Liver (tissue), 9 donors: Measurements from ENCODE around the gene MAP3K19. TPM values are rescaled to one million over a fixed set of nuclear protein-coding genes. Genes with fewer than 3 reads are reported as not detected.

Experiments
- DNase-seq: peaks from one replicate; pipeline ENCODE4 v3.0.0-alpha.2; 2017; ENCODE audit warnings: low spot score
- H3K27ac ChIP-seq, 2 donors: one replicate each; pipeline ENCODE4 v1.7.0; 2013; ENCODE audit warnings: inconsistent platforms in 2 of 2, low read length in 2 of 2, control low read depth in 1 of 2, low read depth in 1 of 2, mild to moderate bottlenecking in 1 of 2
- H3K27me3 ChIP-seq, 4 donors: one replicate each; pipeline versions ENCODE4 v1.6.1 to v1.7.0; 2013; ENCODE audit warnings: low read length in 3 of 4, inconsistent platforms in 1 of 4, mild to moderate bottlenecking in 1 of 4, moderate library complexity in 1 of 4; ENCODE audit not compliant: control insufficient read depth in 4 of 4, insufficient read depth in 4 of 4
- H3K36me3 ChIP-seq, 4 donors: one replicate each; pipeline versions ENCODE4 v1.6.1 to v1.7.0; 2013; ENCODE audit warnings: low read length in 3 of 4, mild to moderate bottlenecking in 3 of 4, low read depth in 1 of 4, moderate library complexity in 1 of 4; ENCODE audit not compliant: control insufficient read depth in 4 of 4, insufficient read depth in 3 of 4
- H3K4me1 ChIP-seq, 4 donors: one replicate each; pipeline versions ENCODE4 v1.6.1 to v1.7.0; 2013; ENCODE audit warnings: low read length in 3 of 4, mild to moderate bottlenecking in 3 of 4, moderate library complexity in 1 of 4; ENCODE audit not compliant: control insufficient read depth in 4 of 4, insufficient read depth in 4 of 4
- H3K4me3 ChIP-seq, 3 donors: one replicate each; pipeline versions ENCODE4 v1.6.1 to v1.7.0; 2013; ENCODE audit warnings: low read length in 3 of 3, control low read depth in 1 of 3, low read depth in 1 of 3, mild to moderate bottlenecking in 1 of 3
- H3K9ac ChIP-seq, 2 donors: one replicate each; pipeline ENCODE4 v1.7.0; 2013; ENCODE audit warnings: low read length in 2 of 2, mild to moderate bottlenecking in 2 of 2, moderate library complexity in 2 of 2, control low read depth in 1 of 2, low read depth in 1 of 2
- H3K9me3 ChIP-seq, 4 donors: one replicate each; pipeline versions ENCODE4 v1.6.1 to v1.7.0; 2013; ENCODE audit warnings: low read length in 3 of 4; ENCODE audit not compliant: control insufficient read depth in 4 of 4
- ATF3 ChIP-seq: IDR thresholded peaks from 2 replicates; pipeline ENCODE4 v1.6.1; 2016; ENCODE audit warnings: antibody characterized with exemption
- CTCF ChIP-seq: fragments of 150-350 bp; IDR thresholded peaks from 2 replicates; pipeline ENCODE4 v1.5.1; 2017; ENCODE audit warnings: improper control_type of control experiment, low read depth, low read length; ENCODE audit not compliant: missing input control
- EGR1 ChIP-seq, 2 donors: IDR thresholded peaks; 2 replicates each; pipeline ENCODE4 v1.6.1; 2016 to 2018; ENCODE audit warnings: antibody characterized with exemption in 2 of 2, low read depth in 2 of 2
- FOXA1 ChIP-seq: IDR thresholded peaks from 2 replicates; pipeline ENCODE4 v1.6.1; 2016; ENCODE audit warnings: antibody characterized with exemption
- FOXA2 ChIP-seq: IDR thresholded peaks from 2 replicates; pipeline ENCODE4 v1.6.1; 2016; ENCODE audit warnings: antibody characterized with exemption
- GABPA ChIP-seq, 2 donors: IDR thresholded peaks in 1 of 2; conservative IDR thresholded peaks in 1 of 2; 2 replicates each; pipeline ENCODE4 v1.6.1; 2016; ENCODE audit warnings: antibody characterized with exemption in 2 of 2, mild to moderate bottlenecking in 1 of 2, moderate library complexity in 1 of 2
- HNF4A ChIP-seq, 2 donors: conservative IDR thresholded peaks; 2 replicates each; pipeline ENCODE4 v1.6.1; 2016; ENCODE audit warnings: antibody characterized with exemption in 2 of 2, mild to moderate bottlenecking in 2 of 2
- HNF4G ChIP-seq: IDR thresholded peaks from 2 replicates; pipeline ENCODE4 v1.6.1; 2016; ENCODE audit warnings: antibody characterized with exemption
- JUND ChIP-seq, 2 donors: IDR thresholded peaks; 2 replicates each; pipeline ENCODE4 v1.6.1; 2016; ENCODE audit warnings: antibody characterized with exemption in 2 of 2
- MAX ChIP-seq: IDR thresholded peaks from 2 replicates; pipeline ENCODE4 v1.6.1; 2016; ENCODE audit warnings: antibody characterized with exemption
- NR2F2 ChIP-seq: IDR thresholded peaks from 2 replicates; pipeline ENCODE4 v1.6.1; 2016; ENCODE audit warnings: antibody characterized with exemption
- RAD21 ChIP-seq, 2 donors: IDR thresholded peaks; 2 replicates each; pipeline ENCODE4 v1.6.1; 2016; ENCODE audit warnings: antibody characterized with exemption in 2 of 2, mild to moderate bottlenecking in 2 of 2
- REST ChIP-seq: IDR thresholded peaks from 2 replicates; pipeline ENCODE4 v1.6.1; 2016; ENCODE audit warnings: antibody characterized with exemption, mild to moderate bottlenecking
- RXRA ChIP-seq, 2 donors: IDR thresholded peaks; 2 replicates each; pipeline ENCODE4 v1.6.1; 2017 to 2018; ENCODE audit warnings: antibody characterized with exemption in 2 of 2, mild to moderate bottlenecking in 1 of 2
- SP1 ChIP-seq: IDR thresholded peaks from 2 replicates; pipeline ENCODE4 v1.6.1; 2018; ENCODE audit warnings: antibody characterized with exemption, mild to moderate bottlenecking
- TAF1 ChIP-seq: conservative IDR thresholded peaks from 2 replicates; pipeline ENCODE4 v1.6.1; 2016; ENCODE audit warnings: antibody characterized with exemption, mild to moderate bottlenecking
- YY1 ChIP-seq: IDR thresholded peaks from 2 replicates; pipeline ENCODE4 v1.6.1; 2016; ENCODE audit warnings: antibody characterized with exemption, mild to moderate bottlenecking
- ZBTB33 ChIP-seq: IDR thresholded peaks from 2 replicates; pipeline ENCODE4 v1.6.1; 2016; ENCODE audit warnings: antibody characterized with exemption
- WGBS: extraction: QIAGEN DNeasy Blood & Tissue Kit; methylation state at CpG from one replicate; pipeline ENCODE4 v1.1.7; 2013; 5-methylcytosine and 5-hydroxymethylcytosine counted together
- polyA plus RNA-seq, 2 donors: library from polyadenylated mRNA; stranded (reverse) in 1 of 2; unstranded in 1 of 2; fragments of 200-250 nt in 1 of 2; fragments of >200 nt in 1 of 2; fragmentation: Nextera tagmentation in 1 of 2; extraction: Ambion mirVana in 1 of 2; gene quantifications; one replicate each; pipeline versions ENCODE4 v1.2.1 to v1.2.3, GENCODE V29; 2013 to 2015
- total RNA-seq, 2 donors: library from RNA; depleted of rRNA; stranded (reverse); fragments of >200 nt; gene quantifications; one replicate each; pipeline ENCODE4 v1.2.3, GENCODE V29; 2014
- donor health status: healthy.
- donor health status: healthy.
- donor health status: healthy.
- donor health status: healthy.
- donor health status: healthy.

MAP3K19 gene
- total and polyA plus RNA-seq, 4 donors: not detected

- no peak for TF ChIP-seq ZBTB33
- no peak for TF ChIP-seq MAX
- no peak for TF ChIP-seq TAF1
- TF ChIP-seq RXRA (IDR thresholded peaks at IDR 0.05): no peak
Measured at GRCh38 chr2:135011633-135012032, 35.6 kb downstream of the MAP3K19 start (continued).

- TF ChIP-seq EGR1 (IDR thresholded peaks at IDR 0.05; ENCODE audit: low read depth in 2 of 2): no peak
- no peak for TF ChIP-seq ATF3
- no peak for TF ChIP-seq FOXA2
- no peak for TF ChIP-seq REST
- no peak for TF ChIP-seq RXRA (IDR thresholded peaks at IDR 0.05)
- TF ChIP-seq ZBTB33: no peak
- TF ChIP-seq HNF4G: no peak
- TF ChIP-seq FOXA1: no peak
- TF ChIP-seq CTCF: no peak
- TF ChIP-seq NR2F2: no peak
- TF ChIP-seq GABPA (IDR thresholded peaks at IDR 0.05 in 1 of 2, conservative IDR thresholded peaks at IDR 0.05 in 1 of 2): no peak
- no peak for TF ChIP-seq JUND (IDR thresholded peaks at IDR 0.05)
- TF ChIP-seq HNF4A (conservative IDR thresholded peaks at IDR 0.05): no peak
- no peak for TF ChIP-seq YY1
- no peak for TF ChIP-seq TAF1
- no peak for TF ChIP-seq MAX
- TF ChIP-seq SP1: no peak
- no peak for TF ChIP-seq RAD21 (IDR thresholded peaks at IDR 0.05)
- 84% methylated on average over 10 of the region's 10 CpGs for WGBS
- H3K27ac ChIP-seq: no peak overlapping the region
- H3K4me1 ChIP-seq: no peaks in the 10 kb centered on the region
- DNase-seq: no peak
- no peaks in the 10 kb centered on the region for H3K27me3 ChIP-seq
- no peak overlapping the region for H3K4me3 ChIP-seq
- H3K9ac ChIP-seq: no peak overlapping the region
- no peaks in the 10 kb centered on the region for H3K9me3 ChIP-seq
- no peaks in the 10 kb centered on the region for H3K36me3 ChIP-seq
Measured at GRCh38 chr2:135010200-135010942, 36.9 kb downstream of the MAP3K19 start.
